Fibroblast of lung (primary cell): Measurements from ENCODE around the gene UMAD1. TPM values are rescaled to one million over a fixed set of nuclear protein-coding genes. Genes with fewer than 3 reads are reported as not detected.

Experiments
- DNase-seq, 2 donors: peaks; one replicate each; pipeline versions ENCODE4 v3.0.0 to v3.0.0-alpha.2; 2010; ENCODE audit warnings: low read depth in 2 of 2
- H2AFZ ChIP-seq: 2 replicates; pipeline ENCODE4 v1.5.1; 2012; ENCODE audit warnings: low read length, control low read depth, inconsistent platforms
- H3K27ac ChIP-seq: 2 replicates; pipeline ENCODE4 v1.5.1; 2011; ENCODE audit warnings: low read length, control low read depth; ENCODE audit not compliant: insufficient read depth
- H3K27me3 ChIP-seq: 2 replicates; pipeline ENCODE4 v1.5.1; 2011; ENCODE audit warnings: mild to moderate bottlenecking, low read length; ENCODE audit not compliant: control insufficient read depth, insufficient read depth
- H3K36me3 ChIP-seq: 2 replicates; pipeline ENCODE4 v1.5.1; 2011; ENCODE audit warnings: low read length; ENCODE audit not compliant: control insufficient read depth, insufficient read depth
- H3K4me1 ChIP-seq: 2 replicates; pipeline ENCODE4 v1.5.1; 2011; ENCODE audit warnings: low read length; ENCODE audit not compliant: control insufficient read depth, insufficient read depth; ENCODE audit errors: extremely low read depth
- H3K4me2 ChIP-seq: 2 replicates; pipeline ENCODE4 v1.5.1; 2011; ENCODE audit warnings: low read length, control low read depth; ENCODE audit not compliant: insufficient read depth; ENCODE audit errors: extremely low read depth
- H3K4me3 ChIP-seq, 4 experiments: fragments of 200-600 bp in 1 of 4; sonication (generic) in 1 of 4; replicated peaks in 1 of 4; 2 replicates each; pipeline ENCODE4 v1.5.1; 2011 to 2016; ENCODE audit warnings: low read length in 4 of 4, low read depth in 3 of 4, mild to moderate bottlenecking in 3 of 4, control low read depth in 2 of 4, inconsistent platforms in 1 of 4, mixed read lengths in 1 of 4; ENCODE audit not compliant: insufficient read depth in 1 of 4; ENCODE audit errors: control extremely low read depth in 1 of 4
- H3K79me2 ChIP-seq: 2 replicates; pipeline ENCODE4 v1.5.1; 2012; ENCODE audit warnings: mild to moderate bottlenecking, low read length, inconsistent platforms; ENCODE audit not compliant: control insufficient read depth, insufficient read depth
- H3K9ac ChIP-seq: 2 replicates; pipeline ENCODE4 v1.5.1; 2011; ENCODE audit warnings: mild to moderate bottlenecking, low read length, control low read depth; ENCODE audit not compliant: insufficient read depth
- H3K9me3 ChIP-seq: 2 replicates; pipeline ENCODE4 v1.5.1; 2012; ENCODE audit warnings: low read depth, low read length; ENCODE audit not compliant: control insufficient read depth, insufficient read depth
- H4K20me1 ChIP-seq: 2 replicates; pipeline ENCODE4 v1.5.1; 2011; ENCODE audit warnings: low read length; ENCODE audit not compliant: control insufficient read depth, insufficient read depth; ENCODE audit errors: extremely low read depth
- EZH2 ChIP-seq: IDR thresholded peaks from 2 replicates; pipeline ENCODE4 v1.5.1; 2012; ENCODE audit warnings: low read length, control low read depth, mild to moderate bottlenecking; ENCODE audit errors: missing control alignments
- polyA plus RNA-seq, 2 donors: library from polyadenylated mRNA; depleted of rRNA in 1 of 2; stranded (reverse) in 1 of 2; unstranded in 1 of 2; fragments of >200 nt; gene quantifications; 2 replicates each; pipeline ENCODE4 v1.2.1, GENCODE V29; 2011 to 2012; ENCODE audit warnings: missing spikeins in 1 of 2
- total RNA-seq: library from RNA; depleted of rRNA; stranded (reverse); fragments of >200 nt; gene quantifications from 2 replicates; pipeline ENCODE4 v1.2.1, GENCODE V29; 2014
- TF ChIP-seq, protein P1 (sequence below), 2 donors: IDR thresholded peaks in 1 of 2; conservative IDR thresholded peaks in 1 of 2; 1 replicate in 1 of 2; 2 replicates in 1 of 2; pipeline ENCODE4 v1.5.1; 2011 to 2012; ENCODE audit warnings: low read length in 2 of 2, control low read depth in 1 of 2, inconsistent platforms in 1 of 2, low read depth in 1 of 2, mild to moderate bottlenecking in 1 of 2

Gene UMAD1
- total and polyA plus RNA-seq, 2 donors (not counting 1 experiment from before 2014, with no cell fraction given): 12.4 to 19.8 TPM

DNA sequence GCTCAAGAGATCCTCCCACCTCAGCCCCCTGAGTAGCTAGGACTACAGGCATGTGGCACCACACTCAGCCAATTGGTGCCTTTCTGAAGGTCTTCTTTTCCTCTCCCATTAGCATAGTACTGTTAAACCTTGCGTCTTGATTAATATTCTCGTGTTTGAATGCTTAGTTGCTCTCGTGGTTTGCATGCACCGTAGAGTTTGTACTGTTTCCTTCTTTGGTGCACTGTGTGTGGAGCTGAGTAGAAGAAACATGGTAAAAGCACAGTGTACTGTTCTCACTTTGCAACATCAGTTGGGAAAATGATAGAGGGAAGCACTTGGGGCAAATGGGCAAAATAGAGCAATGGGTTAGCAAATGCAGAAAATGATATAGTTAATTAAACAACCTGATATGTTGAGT is 105.4 kb downstream of the UMAD1 start:
- Histone ChIP-seq H3K27ac (no peak overlapping the region), H3K79me2 (no peaks in the 10 kb centered on the region), H3K9ac (no peak overlapping the region), H2AFZ (no peak overlapping the region), H3K9me3 (no peaks in the 10 kb centered on the region), H3K27me3 (no peaks in the 10 kb centered on the region), H3K4me2 (no peak overlapping the region), H3K4me1 (no peaks in the 10 kb centered on the region), H3K36me3 (no peaks in the 10 kb centered on the region), H3K4me3 (no peak overlapping the region), H4K20me1 (no peaks in the 10 kb centered on the region)
- TF ChIP-seq, protein P1, sequence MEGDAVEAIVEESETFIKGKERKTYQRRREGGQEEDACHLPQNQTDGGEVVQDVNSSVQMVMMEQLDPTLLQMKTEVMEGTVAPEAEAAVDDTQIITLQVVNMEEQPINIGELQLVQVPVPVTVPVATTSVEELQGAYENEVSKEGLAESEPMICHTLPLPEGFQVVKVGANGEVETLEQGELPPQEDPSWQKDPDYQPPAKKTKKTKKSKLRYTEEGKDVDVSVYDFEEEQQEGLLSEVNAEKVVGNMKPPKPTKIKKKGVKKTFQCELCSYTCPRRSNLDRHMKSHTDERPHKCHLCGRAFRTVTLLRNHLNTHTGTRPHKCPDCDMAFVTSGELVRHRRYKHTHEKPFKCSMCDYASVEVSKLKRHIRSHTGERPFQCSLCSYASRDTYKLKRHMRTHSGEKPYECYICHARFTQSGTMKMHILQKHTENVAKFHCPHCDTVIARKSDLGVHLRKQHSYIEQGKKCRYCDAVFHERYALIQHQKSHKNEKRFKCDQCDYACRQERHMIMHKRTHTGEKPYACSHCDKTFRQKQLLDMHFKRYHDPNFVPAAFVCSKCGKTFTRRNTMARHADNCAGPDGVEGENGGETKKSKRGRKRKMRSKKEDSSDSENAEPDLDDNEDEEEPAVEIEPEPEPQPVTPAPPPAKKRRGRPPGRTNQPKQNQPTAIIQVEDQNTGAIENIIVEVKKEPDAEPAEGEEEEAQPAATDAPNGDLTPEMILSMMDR (conservative IDR thresholded peaks at IDR 0.05 in 1 of 2, IDR thresholded peaks at IDR 0.05 in 1 of 2; ENCODE audit: low read depth in 1 of 2, low read length in 2 of 2): no peak
- TF ChIP-seq EZH2: no peak
- DNase-seq: no peak

DNA sequence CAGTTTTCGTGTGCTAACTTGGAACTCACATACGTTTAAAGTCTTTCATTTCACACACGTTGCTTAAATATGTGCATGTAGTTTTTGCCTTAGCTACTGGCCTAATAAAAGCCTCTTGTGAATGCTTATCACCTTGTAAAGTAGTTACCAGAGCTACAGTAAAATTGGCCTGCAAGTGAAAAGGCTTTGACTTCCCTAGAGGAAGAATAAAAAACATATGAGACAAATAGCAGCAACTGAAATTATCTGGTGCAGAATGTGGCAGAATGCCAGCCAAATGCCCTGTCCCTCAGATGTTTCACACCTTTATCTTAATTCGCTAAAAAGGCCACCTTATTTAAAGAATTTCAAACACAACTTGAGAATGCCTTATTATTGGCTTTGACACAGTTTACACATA is 105.9 kb downstream of the UMAD1 start:
- TF ChIP-seq EZH2: no peak
- TF ChIP-seq, protein P1 (conservative IDR thresholded peaks at IDR 0.05 in 1 of 2, IDR thresholded peaks at IDR 0.05 in 1 of 2; ENCODE audit: low read depth in 1 of 2, low read length in 2 of 2): no peak
- Histone ChIP-seq H3K79me2 (no peaks in the 10 kb centered on the region), H3K36me3 (no peaks in the 10 kb centered on the region), H3K27ac (no peak overlapping the region), H2AFZ (no peak overlapping the region), H3K27me3 (no peaks in the 10 kb centered on the region), H3K9me3 (no peaks in the 10 kb centered on the region), H3K9ac (no peak overlapping the region), H4K20me1 (no peaks in the 10 kb centered on the region), H3K4me1 (no peaks in the 10 kb centered on the region), H3K4me3 (no peak overlapping the region), H3K4me2 (no peak overlapping the region)
- DNase-seq: no peak

DNA sequence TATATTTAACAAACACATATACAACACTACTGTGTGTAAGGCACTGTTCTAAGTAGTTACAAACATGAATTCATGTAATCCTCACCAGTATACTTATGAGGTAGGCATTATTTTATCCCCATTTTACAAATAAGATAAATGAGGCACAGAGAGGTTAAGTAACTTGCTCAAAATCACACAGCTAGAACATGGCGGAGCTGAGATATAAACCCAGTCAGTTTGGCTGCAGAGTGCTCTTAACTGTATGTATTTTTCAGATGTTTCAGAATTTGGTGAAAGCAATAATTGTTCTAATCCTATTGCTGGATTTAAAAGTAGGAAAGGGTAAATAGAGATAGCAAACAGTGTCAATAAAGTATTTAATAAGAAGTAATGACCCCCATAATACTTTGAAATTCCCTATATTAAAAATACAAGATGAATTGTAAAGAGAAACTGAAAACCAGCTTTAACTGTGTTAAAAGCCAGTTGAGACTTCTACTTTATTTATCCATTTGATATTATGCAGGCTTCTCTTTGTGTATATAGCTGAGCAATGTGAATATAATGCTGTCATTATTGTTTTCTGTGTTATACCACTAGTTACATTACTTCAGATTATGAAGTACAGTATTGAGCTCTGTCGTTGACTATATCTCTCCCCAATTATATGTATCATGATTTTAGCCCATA is 110.2 kb downstream of the UMAD1 start:
- TF ChIP-seq, protein P1 (conservative IDR thresholded peaks at IDR 0.05 in 1 of 2, IDR thresholded peaks at IDR 0.05 in 1 of 2; ENCODE audit: low read depth in 1 of 2, low read length in 2 of 2): no peak
- no peak for TF ChIP-seq EZH2
- Histone ChIP-seq H3K9me3 (no peaks in the 10 kb centered on the region), H3K4me1 (no peaks in the 10 kb centered on the region), H3K9ac (no peak overlapping the region), H2AFZ (no peak overlapping the region), H3K4me2 (no peak overlapping the region), H3K27me3 (no peaks in the 10 kb centered on the region), H4K20me1 (no peaks in the 10 kb centered on the region), H3K79me2 (no peaks in the 10 kb centered on the region), H3K4me3 (no peak overlapping the region), H3K36me3 (no peaks in the 10 kb centered on the region), H3K27ac (no peak overlapping the region)
- DNase-seq: no peak
